ENCODE measurements around the gene DIDO1.

DNA sequence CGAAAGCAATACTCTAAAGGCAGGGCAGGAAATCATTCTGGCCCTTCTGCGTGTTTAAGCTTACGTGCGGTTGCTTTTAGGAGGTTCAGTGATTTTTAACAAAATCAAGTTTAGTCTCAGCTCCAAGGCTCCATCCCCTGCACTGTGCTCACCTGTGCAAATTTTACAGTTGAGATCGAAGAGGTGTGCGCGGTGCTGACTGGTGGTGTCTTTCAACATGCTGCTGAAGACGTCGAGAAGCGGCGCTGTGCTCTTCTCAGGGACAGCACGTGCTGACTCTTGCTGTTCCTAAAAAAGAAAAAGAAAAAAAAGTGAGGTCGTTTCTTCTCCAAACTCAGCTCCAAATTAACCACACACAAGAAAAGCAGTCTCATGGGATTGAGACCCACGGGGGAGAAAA, 32.0 kb downstream of the DIDO1 start:
- TF ChIP-seq, protein P1, sequence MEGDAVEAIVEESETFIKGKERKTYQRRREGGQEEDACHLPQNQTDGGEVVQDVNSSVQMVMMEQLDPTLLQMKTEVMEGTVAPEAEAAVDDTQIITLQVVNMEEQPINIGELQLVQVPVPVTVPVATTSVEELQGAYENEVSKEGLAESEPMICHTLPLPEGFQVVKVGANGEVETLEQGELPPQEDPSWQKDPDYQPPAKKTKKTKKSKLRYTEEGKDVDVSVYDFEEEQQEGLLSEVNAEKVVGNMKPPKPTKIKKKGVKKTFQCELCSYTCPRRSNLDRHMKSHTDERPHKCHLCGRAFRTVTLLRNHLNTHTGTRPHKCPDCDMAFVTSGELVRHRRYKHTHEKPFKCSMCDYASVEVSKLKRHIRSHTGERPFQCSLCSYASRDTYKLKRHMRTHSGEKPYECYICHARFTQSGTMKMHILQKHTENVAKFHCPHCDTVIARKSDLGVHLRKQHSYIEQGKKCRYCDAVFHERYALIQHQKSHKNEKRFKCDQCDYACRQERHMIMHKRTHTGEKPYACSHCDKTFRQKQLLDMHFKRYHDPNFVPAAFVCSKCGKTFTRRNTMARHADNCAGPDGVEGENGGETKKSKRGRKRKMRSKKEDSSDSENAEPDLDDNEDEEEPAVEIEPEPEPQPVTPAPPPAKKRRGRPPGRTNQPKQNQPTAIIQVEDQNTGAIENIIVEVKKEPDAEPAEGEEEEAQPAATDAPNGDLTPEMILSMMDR (IDR thresholded peaks at IDR 0.05): no peak
- TF ChIP-seq POLR2A (IDR thresholded peaks at IDR 0.05): no peak
